AG09309 (cell line): ENCODE measurements around the gene PKD2.

Experiments
- DNase-seq: peaks from one replicate; pipeline ENCODE4 v3.0.0-alpha.2; 2010; ENCODE audit warnings: low read depth
- H3K4me3 ChIP-seq: 2 replicates; pipeline ENCODE4 v1.5.1; 2011; ENCODE audit warnings: mild to moderate bottlenecking, low read depth, low read length, moderate library complexity; ENCODE audit not compliant: control insufficient read depth
- CTCF ChIP-seq: IDR thresholded peaks from 2 replicates; pipeline ENCODE4 v1.5.1; 2011; ENCODE audit warnings: mild to moderate bottlenecking, low read depth, low read length, inconsistent platforms; ENCODE audit not compliant: insufficient read depth, control insufficient read depth; ENCODE audit errors: missing control alignments

Gene PKD2

GRCh38 chr4:87970121-87970520, 37.3 kb upstream of the PKD2 start:
- H3K4me3 ChIP-seq = no peak overlapping the region
- DNase-seq = no peak
- no peak for TF ChIP-seq CTCF

- TF ChIP-seq CTCF = no peak
- H3K4me3 ChIP-seq = no peak overlapping the region
- DNase-seq = no peak
Observed at GRCh38 chr4:87971866-87972265, 35.6 kb upstream of the PKD2 start.

- DNase-seq = peak; percentile 60
- TF ChIP-seq CTCF = peak; percentile 74
- H3K4me3 ChIP-seq = peak overlapping the region; percentile 3
Observed at GRCh38 chr4:87973283-87974169, 33.9 kb upstream of the PKD2 start.

GRCh38 chr4:87974856-87975462, 32.5 kb upstream of the PKD2 start:
- H3K4me3 ChIP-seq = no peak overlapping the region
- no peak for DNase-seq
- no peak for TF ChIP-seq CTCF

- no peak within 1 kb of the TSS for H3K4me3 ChIP-seq
- DNase-seq = no peak
Observed at GRCh38 chr4:87975466-87975865, 32.0 kb upstream of the PKD2 start, which contains the start of gene SPP1. TSS of gene SPP1 (plus strand) at chr4:87975714. CDS start at chr4:87976896, 1,182 bp downstream.

More at GRCh38 chr4:87975466-87975865, 32.0 kb upstream of the PKD2 start, which contains the start of gene SPP1:
- peak; percentile 13 for TF ChIP-seq CTCF
